Stimulated activated naive CD8-positive, alpha-beta T cell treated with anti-CD3 and anti-CD28 coated beads, Interleukin-15, Interleukin-2, amounts not matched to agents 100 ng/mL and 50 ng/mL, for 24 hours (primary cell): ENCODE measurements around the gene INSIG2.
"Not testable (repeated sequence)": the region's sequence is repeated elsewhere in the genome, so short reads cannot be mapped to it uniquely, and the experiment has no call there.

Experiments used
- H3K27ac Mint-ChIP-seq: one replicate; pipeline ENCODE4 v1.8.0; 2021; ENCODE audit warnings: mild to moderate bottlenecking, mixed read lengths
- H3K27me3 Mint-ChIP-seq: one replicate; pipeline ENCODE4 v1.8.0; 2021; ENCODE audit warnings: mixed read lengths
- H3K36me3 Mint-ChIP-seq: one replicate; pipeline ENCODE4 v1.8.0; 2021; ENCODE audit warnings: low read depth, mixed read lengths
- H3K4me1 Mint-ChIP-seq: one replicate; pipeline ENCODE4 v1.8.0; 2021; ENCODE audit warnings: low read depth, mixed read lengths
- H3K4me3 Mint-ChIP-seq: one replicate; pipeline ENCODE4 v1.8.0; 2021; ENCODE audit warnings: mild to moderate bottlenecking, mixed read lengths
- H3K9me3 Mint-ChIP-seq: one replicate; pipeline ENCODE4 v1.8.0; 2021; ENCODE audit warnings: mixed read lengths

Gene INSIG2

DNA sequence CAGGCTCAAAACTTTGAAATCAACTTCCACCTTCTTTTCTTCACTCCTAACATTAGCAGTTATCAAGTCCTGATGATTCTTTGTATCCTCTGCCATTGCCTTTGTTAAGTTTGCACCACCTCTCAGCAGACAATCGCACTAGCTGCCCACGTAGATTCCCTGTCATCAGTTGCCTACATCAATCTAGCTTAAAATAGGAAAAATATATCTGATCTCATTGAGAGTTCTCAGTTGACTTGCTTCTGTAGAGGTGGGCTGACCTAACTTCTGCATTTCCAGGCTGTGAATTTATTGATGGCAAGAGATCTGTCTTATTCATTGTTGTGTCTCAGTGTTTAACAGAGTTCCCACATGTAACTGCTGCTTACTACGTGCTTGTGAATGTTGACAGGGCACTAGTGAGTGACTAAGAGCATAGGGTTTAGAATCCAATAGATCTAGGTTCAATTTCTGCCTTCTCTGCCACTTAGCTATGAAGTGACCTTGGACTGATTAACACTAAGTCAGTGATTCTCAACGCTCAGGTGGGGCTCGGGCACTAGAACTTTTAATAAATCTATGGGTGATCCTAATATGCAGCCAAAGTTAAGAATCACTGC is 3.7 kb upstream of the INSIG2 start:
- H3K27me3 Mint-ChIP-seq, result peaks cover 4% of the 10 kb centered on the region

DNA sequence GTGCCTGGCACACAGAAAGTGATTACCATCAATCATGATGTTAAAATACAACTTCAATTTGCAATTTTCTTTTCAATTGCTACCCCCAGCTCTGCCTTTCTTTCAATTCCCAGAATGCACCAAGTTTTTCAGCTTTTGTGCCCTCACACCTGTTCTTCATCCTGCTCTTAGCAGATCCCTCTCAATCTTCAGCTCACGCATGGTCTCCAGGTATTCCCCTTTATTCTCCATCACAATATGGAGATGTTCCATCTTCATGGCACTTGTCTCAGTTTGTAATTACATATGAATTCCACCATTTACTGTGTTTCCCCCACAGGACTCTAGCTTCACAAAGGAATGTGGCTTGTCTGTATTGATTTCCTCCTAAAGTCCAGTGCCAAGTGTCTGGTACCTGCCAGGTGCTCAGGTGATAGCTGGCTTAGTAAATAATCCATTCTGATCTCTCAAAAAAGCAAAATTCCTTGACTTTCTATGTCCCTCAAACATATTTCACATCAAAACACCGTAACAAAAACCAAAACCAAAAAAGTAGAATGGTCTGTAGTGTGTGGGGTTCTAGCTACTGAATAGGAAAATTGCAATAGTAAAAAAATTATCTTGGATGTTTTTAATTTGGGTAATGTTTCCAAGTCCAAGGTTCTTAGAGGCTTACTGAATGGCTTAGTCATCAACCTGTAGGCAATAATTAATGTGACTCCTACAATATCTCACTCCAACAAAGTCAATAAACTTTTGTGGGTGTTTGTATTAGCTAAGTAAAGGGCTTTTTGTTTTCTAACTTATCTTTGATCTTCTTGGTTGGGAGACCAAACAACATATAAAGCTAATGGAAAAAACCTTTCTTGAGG is 2.9 kb upstream of the INSIG2 start:
- H3K27ac Mint-ChIP-seq, result no peak overlapping the region

More for the DNA sequence above, 3.7 kb upstream of the INSIG2 start:
- Mint-ChIP-seq H3K4me1 (peaks cover 7% of the 10 kb centered on the region), H3K9me3 (no peaks in the 10 kb centered on the region), H3K27ac (no peak overlapping the region), H3K4me3 (no peak overlapping the region), H3K36me3 (no peaks in the 10 kb centered on the region)

DNA sequence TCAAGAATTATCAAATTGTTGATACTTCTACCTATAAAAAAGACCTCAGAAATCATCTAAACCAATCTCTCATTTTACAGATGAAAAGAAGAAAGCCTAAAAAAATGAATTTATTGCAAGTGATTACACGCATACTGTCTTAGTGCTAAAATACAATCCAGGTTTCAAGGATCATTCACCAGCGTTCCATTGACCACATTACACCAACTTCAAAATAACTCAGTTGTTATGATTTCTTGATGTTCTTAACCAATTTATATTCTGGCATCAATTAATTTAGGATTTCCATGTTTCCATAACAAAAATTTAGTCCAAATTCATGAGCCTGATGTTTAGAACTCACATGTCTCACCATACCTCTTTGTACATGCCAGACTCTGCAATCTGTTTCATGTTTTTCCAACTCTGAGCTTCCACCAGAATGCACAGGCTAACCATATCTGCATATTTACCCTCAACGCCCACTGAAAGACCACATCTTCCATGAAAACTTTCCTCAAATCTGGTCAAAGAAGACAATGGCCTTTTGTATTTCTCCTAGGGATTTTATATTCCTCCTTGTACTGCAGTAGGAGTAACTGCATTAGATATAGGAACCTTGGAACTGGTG is 2.1 kb upstream of the INSIG2 start:
- Mint-ChIP-seq H3K4me3 (no peak overlapping the region), H3K4me1 (peaks cover 15% of the 10 kb centered on the region), H3K27ac (no peak overlapping the region), H3K36me3 (no peaks in the 10 kb centered on the region), H3K9me3 (no peaks in the 10 kb centered on the region), H3K27me3 (no peaks in the 10 kb centered on the region)

More for the DNA sequence above, 2.9 kb upstream of the INSIG2 start:
- no peaks in the 10 kb centered on the region for H3K9me3 Mint-ChIP-seq
- no peaks in the 10 kb centered on the region for H3K36me3 Mint-ChIP-seq
- H3K4me3 Mint-ChIP-seq, result no peak overlapping the region
- peaks cover 1% of the 10 kb centered on the region for H3K27me3 Mint-ChIP-seq
- peaks cover 12% of the 10 kb centered on the region for H3K4me1 Mint-ChIP-seq

DNA sequence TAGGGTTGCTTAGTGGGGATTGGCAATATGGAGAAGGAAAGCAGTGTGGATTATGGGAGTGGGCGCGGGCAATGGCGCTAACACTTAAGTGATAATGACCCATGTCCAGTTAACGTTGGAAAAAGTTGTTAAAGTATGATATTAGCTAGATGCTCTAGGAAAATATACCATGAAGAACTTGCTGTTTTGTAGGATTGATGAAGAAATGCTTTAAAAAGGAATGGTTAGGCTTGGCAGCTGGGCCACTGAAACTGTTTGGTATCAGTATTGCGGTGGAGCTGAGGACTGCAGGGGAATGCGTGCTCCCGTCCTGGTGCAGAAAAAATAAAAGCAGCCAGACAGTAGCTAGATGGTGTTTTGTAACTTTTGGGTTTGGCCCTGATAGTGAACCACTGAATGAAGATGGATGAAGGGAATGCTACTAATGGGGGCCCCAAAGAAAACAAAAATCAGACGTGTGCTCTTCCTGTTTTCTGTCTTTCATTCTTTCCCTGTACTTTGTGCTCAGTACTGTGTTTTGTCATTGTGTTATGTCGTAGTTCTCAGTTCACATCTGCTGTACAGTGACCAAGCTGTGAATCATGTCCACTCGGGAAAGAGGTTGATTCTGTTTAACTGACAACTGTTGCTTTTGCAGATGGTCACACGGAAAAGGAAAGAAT is 999 bp downstream of the INSIG2 start:
- Mint-ChIP-seq H3K9me3 (no peaks in the 10 kb centered on the region), H3K27ac (no peak overlapping the region), H3K36me3 (no peaks in the 10 kb centered on the region), H3K4me3 (peak overlapping the region; percentile 74), H3K4me1 (peaks cover 32% of the 10 kb centered on the region), H3K27me3 (no peaks in the 10 kb centered on the region)

DNA sequence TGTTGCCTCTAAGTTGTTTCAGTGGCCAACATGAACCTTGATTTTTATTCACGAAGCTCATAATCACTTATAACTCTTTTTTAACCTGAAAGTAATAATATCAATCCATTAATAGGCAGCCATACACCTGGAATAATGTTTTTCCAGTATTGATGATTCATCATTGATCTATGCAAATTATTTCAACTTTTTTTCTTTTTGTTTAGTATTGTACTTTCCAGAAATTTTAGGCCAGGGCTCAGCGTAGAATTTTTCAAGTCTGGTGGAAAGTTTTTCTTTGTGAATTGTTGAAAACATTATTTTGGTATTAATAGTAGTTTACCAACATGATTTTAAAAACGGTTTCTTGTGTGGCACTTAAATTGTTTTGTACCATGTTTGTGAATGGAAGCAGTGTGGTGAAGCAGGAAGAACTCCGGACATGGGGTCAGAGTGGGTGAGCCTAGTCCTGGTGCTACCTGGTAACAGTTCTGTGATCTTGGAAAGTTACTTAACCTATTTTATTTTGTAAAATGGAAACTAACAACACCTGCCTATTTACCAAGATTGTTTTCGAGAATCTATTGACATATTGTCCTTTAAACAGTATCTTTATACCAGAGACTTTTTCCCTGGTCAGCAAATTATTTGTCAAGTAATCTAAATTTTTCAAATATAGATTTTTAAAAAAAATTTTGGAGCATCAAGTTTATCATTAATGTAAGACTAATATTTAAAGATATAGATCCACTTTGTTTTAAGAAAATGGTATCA is 2.3 kb downstream of the INSIG2 start:
- Mint-ChIP-seq H3K27ac (no peak overlapping the region), H3K4me3 (peak overlapping the region; percentile 74), H3K9me3 (no peaks in the 10 kb centered on the region), H3K4me1 (peaks cover 45% of the 10 kb centered on the region), H3K27me3 (no peaks in the 10 kb centered on the region), H3K36me3 (no peaks in the 10 kb centered on the region)

DNA sequence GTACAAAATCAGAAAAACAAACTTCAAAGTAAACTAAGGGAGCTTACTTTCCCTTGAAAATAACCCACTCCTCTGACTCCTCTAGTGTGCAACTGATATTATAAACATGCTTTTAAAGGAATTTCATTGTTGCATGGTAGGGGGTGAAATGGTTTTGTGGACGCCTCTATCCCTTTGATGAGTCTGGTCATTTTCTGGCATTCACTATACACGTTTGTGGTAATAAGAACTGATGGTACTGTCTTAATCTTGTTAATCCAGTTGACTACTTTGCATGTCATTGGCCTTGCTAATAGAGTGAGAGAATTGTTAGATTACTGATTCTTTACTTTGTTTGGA is 2.8 kb downstream of the INSIG2 start:
- H3K27ac Mint-ChIP-seq, result no peak overlapping the region
- no peaks in the 10 kb centered on the region for H3K9me3 Mint-ChIP-seq
- H3K36me3 Mint-ChIP-seq, result no peaks in the 10 kb centered on the region
- H3K27me3 Mint-ChIP-seq, result no peaks in the 10 kb centered on the region
- H3K4me1 Mint-ChIP-seq, result peaks cover 49% of the 10 kb centered on the region
- no peak overlapping the region for H3K4me3 Mint-ChIP-seq

DNA sequence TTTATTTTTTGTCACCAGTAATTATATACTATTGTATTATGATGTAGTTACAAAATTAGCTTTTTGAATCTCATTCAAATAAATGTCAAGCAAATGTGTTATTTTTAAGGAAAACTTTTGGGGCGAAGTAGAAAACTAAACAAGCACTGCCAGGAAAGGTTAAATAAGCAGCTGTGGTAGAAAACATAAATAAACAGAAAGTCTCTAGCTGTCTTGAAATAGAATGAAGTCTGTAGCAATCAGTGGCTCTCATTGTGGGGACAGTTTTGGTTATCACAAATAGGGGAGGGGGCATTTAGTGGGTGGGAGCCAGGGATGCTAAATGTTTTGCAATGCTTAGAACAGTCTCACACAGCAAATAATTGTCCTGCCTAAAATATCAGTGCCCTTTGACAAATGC is 3.4 kb downstream of the INSIG2 start:
- Mint-ChIP-seq H3K36me3 (peaks cover 5% of the 10 kb centered on the region), H3K27ac (no peak overlapping the region), H3K9me3 (no peaks in the 10 kb centered on the region), H3K4me3 (no peak overlapping the region), H3K27me3 (no peaks in the 10 kb centered on the region), H3K4me1 (peaks cover 49% of the 10 kb centered on the region)

DNA sequence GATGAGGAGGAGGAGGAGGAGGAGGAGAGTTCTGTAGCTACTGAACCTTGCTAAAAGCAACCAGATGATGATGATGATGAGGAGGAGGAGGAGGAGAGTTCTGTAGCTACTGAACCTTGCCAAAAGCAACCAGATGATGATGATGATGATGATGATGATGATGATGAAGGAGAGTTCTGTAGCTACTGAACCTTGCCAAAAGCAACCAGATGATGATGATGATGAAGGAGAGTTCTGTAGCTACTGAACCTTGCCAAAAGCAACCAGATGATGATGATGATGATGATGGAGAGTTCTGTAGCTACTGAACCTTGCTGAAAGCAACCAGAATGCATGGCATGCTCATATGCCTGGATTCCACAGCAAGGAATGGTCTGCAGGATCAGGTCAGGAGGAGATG is 5.8 kb downstream of the INSIG2 start:
- H3K27me3 Mint-ChIP-seq, H3K9me3 Mint-ChIP-seq, H3K4me3 Mint-ChIP-seq, H3K27ac Mint-ChIP-seq: not testable (repeated sequence)
- Mint-ChIP-seq H3K36me3 (peaks cover 18% of the 10 kb centered on the region), H3K4me1 (peaks cover 51% of the 10 kb centered on the region)

DNA sequence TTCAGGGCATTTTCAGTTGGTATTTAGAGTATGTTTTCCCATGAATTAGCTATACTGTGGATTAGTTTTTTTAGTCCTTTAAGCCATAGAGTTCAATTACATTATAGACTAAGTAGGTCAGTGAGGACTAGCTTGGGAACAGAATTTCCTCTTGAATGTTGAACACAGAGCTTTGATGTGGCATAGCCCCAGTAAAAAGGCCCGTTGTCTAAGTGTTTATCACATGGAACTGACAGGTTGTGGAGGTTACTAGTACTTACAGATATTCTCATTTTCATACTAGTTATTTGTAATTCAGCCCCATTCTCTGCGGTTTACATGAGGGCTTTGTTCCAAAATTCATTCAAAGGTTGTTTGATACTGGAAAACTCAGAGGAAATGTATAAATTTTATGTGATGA is 6.2 kb downstream of the INSIG2 start:
- Mint-ChIP-seq H3K9me3 (no peaks in the 10 kb centered on the region), H3K4me1 (peaks cover 51% of the 10 kb centered on the region), H3K4me3 (no peak overlapping the region), H3K27ac (no peak overlapping the region), H3K36me3 (peaks cover 20% of the 10 kb centered on the region), H3K27me3 (no peaks in the 10 kb centered on the region)

DNA sequence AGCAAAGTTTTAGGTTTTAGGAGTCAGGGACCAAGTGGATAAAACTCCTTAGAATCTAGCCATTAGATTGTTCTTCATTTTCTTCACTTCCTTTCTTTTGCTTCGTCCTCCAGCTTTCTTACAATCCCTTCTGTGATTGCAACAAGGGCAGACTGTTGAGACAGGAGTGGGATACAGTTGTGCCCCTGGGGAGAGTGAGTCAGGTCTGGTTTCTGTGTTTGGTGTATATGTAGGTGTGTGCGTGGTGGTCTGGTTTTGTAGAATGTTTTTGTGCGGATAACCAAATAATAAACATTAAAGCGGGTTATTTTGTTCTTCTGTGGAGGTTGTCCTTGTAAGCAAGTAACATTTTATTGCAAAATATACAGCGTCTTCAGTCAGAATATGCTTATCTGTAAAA is 7.3 kb downstream of the INSIG2 start:
- Mint-ChIP-seq H3K9me3 (no peaks in the 10 kb centered on the region), H3K27me3 (no peaks in the 10 kb centered on the region), H3K4me1 (peaks cover 44% of the 10 kb centered on the region), H3K27ac (peak overlapping the region; percentile 32), H3K36me3 (peaks cover 30% of the 10 kb centered on the region), H3K4me3 (no peak overlapping the region)

DNA sequence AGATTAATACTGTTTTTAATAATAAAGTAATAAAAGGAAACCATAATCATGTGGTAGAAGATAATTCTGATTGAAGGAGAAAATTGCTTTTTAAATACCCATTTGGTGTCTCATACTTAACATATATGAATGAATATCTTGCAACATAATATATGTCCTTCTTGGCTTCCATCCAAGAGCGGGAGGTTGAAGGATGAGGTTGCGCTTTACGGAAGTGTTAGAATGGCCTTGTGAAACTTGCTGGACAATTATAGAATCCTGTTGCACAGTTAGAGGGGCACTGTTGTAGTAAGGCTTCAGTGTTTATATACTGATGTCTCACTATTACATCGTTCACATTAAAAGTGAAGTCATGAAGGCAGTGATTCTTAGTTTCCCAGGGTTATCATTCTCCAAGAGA is 9.4 kb downstream of the INSIG2 start:
- Mint-ChIP-seq H3K27ac (no peak overlapping the region), H3K4me1 (peaks cover 35% of the 10 kb centered on the region), H3K27me3 (no peaks in the 10 kb centered on the region), H3K36me3 (peaks cover 46% of the 10 kb centered on the region), H3K4me3 (no peak overlapping the region), H3K9me3 (no peaks in the 10 kb centered on the region)

DNA sequence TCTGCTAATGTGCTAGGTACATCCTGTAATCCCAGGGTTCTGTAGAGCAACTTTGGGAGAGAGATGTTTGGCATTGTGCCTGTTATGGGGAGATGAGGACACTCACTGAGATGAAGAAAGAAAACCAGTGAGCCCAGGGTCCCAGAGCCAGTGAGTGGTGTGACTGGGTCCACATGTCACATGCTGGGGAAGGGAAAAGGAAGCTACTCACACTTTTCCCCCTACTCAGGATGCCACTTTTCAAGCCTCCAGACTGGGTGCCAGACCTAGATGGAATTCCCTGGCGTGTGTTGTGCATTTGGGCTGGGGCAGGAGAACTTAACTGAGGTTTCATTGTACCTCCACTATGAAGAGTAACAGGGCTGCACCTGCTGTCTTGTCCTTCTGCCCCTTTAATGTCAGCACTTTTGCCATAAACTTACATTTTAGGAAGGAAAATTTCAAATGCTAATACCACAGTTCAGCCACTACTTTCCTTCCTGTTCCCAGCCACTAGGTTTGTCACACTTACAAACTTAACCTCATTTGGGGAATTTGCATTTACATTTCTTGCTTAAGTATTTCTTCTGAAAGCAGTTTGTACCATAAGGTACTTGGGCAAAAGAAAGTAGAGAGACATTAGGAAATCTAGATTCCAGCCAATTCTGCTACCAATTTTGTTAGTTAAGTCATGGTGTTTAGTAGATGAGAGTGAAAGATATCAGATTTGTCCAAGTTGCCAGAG is 10.2 kb downstream of the INSIG2 start:
- peak overlapping the region; percentile 4 for H3K27ac Mint-ChIP-seq
- no peaks in the 10 kb centered on the region for H3K27me3 Mint-ChIP-seq
- H3K4me3 Mint-ChIP-seq, result no peak overlapping the region
- H3K9me3 Mint-ChIP-seq, result no peaks in the 10 kb centered on the region
- H3K4me1 Mint-ChIP-seq, result peaks cover 33% of the 10 kb centered on the region
- peaks cover 50% of the 10 kb centered on the region for H3K36me3 Mint-ChIP-seq

DNA sequence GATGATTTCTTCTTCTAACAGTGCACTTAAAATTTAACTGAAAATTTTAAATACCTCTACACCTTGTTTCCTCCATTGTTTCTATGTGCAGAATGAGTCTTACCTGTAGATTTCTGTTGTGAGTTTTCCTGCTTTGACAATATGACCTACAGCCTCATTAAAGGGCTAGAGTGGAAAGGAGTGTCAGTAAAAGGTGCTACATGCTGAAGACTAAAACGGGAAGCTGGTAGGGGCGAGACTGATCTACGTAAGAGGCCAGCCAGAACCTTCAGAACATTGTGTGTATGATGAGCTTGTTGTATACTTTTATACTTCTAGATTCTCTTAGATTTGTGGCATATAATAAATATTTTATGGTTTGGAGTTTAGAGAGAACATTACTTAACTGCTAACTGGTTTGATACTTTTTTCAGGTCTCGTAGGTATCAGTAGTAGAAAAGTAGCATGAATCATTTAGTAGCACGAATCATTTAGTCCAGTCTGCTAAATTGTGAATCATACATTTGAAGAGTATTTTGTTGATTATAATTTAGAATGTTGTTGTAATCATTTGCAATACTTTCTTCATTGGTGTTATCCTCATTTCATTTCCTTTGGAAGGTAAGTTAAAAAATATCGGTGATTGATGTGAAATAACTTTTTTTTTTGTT is 14.3 kb downstream of the INSIG2 start:
- Mint-ChIP-seq H3K36me3 (peaks cover 71% of the 10 kb centered on the region), H3K27ac (no peak overlapping the region)

More for the DNA sequence above, 14.3 kb downstream of the INSIG2 start:
- Mint-ChIP-seq H3K4me1 (peaks cover 13% of the 10 kb centered on the region), H3K4me3 (no peak overlapping the region), H3K27me3 (no peaks in the 10 kb centered on the region), H3K9me3 (no peaks in the 10 kb centered on the region)
